HepG2 (cell line): Measurements from ENCODE around the gene TRMU. TPM values are rescaled to one million over a fixed set of nuclear protein-coding genes. Genes with fewer than 3 reads are reported as not detected.
A peak's percentile ranks its signal among the peaks of the same experiment; 100 is the strongest.

Experiments
- CCDC6 ChIP-seq: sonication (generic); formaldehyde crosslinking; IDR thresholded peaks from 2 replicates; pipeline ENCODE4 v1.8.1; 2022; ENCODE audit warnings: mild to moderate bottlenecking, missing genetic modification reagents, moderate library complexity
- CTCF ChIP-seq: sonication (generic); formaldehyde crosslinking; IDR thresholded peaks from 2 replicates; pipeline ENCODE4 v1.5.0; 2020; ENCODE audit warnings: mild to moderate bottlenecking, missing genetic modification reagents, moderate library complexity
- HNF1A ChIP-seq, 2 experiments: sonication (generic) in 1 of 2; formaldehyde crosslinking in 1 of 2; IDR thresholded peaks; 2 replicates each; pipeline versions ENCODE4 v1.4.0 to v1.6.1; 2016 to 2020; ENCODE audit warnings: borderline replicate concordance in 1 of 2, low read depth in 1 of 2, mild to moderate bottlenecking in 1 of 2, missing genetic modification reagents in 1 of 2
- JDP2 ChIP-seq: sonication (generic); formaldehyde crosslinking; IDR thresholded peaks from 2 replicates; pipeline ENCODE4 v1.8.1; 2022; ENCODE audit warnings: missing genetic modification reagents, borderline replicate concordance
- THAP11 ChIP-seq: IDR thresholded peaks from 2 replicates; pipeline ENCODE4 v1.6.1; 2016; ENCODE audit warnings: missing biosample characterization, missing genetic modification reagents
- YEATS2 ChIP-seq: sonication (generic); formaldehyde crosslinking; IDR thresholded peaks from 2 replicates; pipeline ENCODE4 v1.4.0; 2020; ENCODE audit warnings: missing genetic modification reagents, borderline replicate concordance
- ZBTB7A ChIP-seq: sonication (generic); formaldehyde crosslinking; IDR thresholded peaks from 2 replicates; pipeline ENCODE4 v1.8.0; 2022; ENCODE audit warnings: mild to moderate bottlenecking, missing genetic modification reagents
- ZMYM4 ChIP-seq: sonication (generic); formaldehyde crosslinking; IDR thresholded peaks from 2 replicates; pipeline ENCODE4 v1.8.1; 2023; ENCODE audit warnings: mild to moderate bottlenecking, missing genetic modification reagents
- ZNF142 ChIP-seq: sonication (generic); formaldehyde crosslinking; IDR thresholded peaks from 2 replicates; pipeline ENCODE4 v1.4.0; 2020; ENCODE audit warnings: missing genetic modification reagents
- ZNF17 ChIP-seq: sonication (generic); formaldehyde crosslinking; IDR thresholded peaks from 2 replicates; pipeline ENCODE4 v1.5.0; 2020; ENCODE audit warnings: mild to moderate bottlenecking, missing genetic modification reagents
- ZNF441 ChIP-seq: sonication (generic); formaldehyde crosslinking; IDR thresholded peaks from 2 replicates; pipeline ENCODE4 v1.7.0; 2021; ENCODE audit warnings: missing genetic modification reagents, borderline replicate concordance
- ZNF558 ChIP-seq: sonication (generic); formaldehyde crosslinking; IDR thresholded peaks from 2 replicates; pipeline ENCODE4 v1.9.0; 2022; ENCODE audit warnings: mild to moderate bottlenecking, missing genetic modification reagents, borderline replicate concordance
- ZNF616 ChIP-seq: sonication (generic); formaldehyde crosslinking; IDR thresholded peaks from 2 replicates; pipeline ENCODE4 v1.5.0; 2020; ENCODE audit warnings: low read depth, mild to moderate bottlenecking, missing genetic modification reagents
- ZNF619 ChIP-seq: sonication (generic); formaldehyde crosslinking; IDR thresholded peaks from 2 replicates; pipeline ENCODE4 v1.4.0; 2020; ENCODE audit warnings: mild to moderate bottlenecking, missing genetic modification reagents
- ZNF816 ChIP-seq: sonication (generic); formaldehyde crosslinking; IDR thresholded peaks from 2 replicates; pipeline ENCODE4 v1.8.0; 2022; ENCODE audit warnings: missing genetic modification reagents, mild to moderate bottlenecking, borderline replicate concordance
- ZNF879 ChIP-seq: sonication (generic); formaldehyde crosslinking; IDR thresholded peaks from 2 replicates; pipeline ENCODE4 v1.8.1; 2023; ENCODE audit warnings: missing genetic modification reagents
- polyA plus RNA-seq, 8 experiments: library from polyadenylated mRNA; depleted of rRNA in 3 of 8; stranded (reverse) in 7 of 8; unstranded in 1 of 8; fragments of >200 nt; fragmentation: Illumina TruSeq in 4 of 8; extraction: Trizol in 4 of 8; gene quantifications; 2 replicates each; pipeline versions ENCODE4 v1.2.1 to v1.2.3, GENCODE V29; 2011 to 2016; ENCODE audit warnings: low read depth in 4 of 8, missing spikeins in 1 of 8, mixed read lengths in 1 of 8; ENCODE audit not compliant: insufficient read depth in 1 of 8
- total RNA-seq, 5 experiments: library from RNA; depleted of rRNA; stranded (reverse); fragments of >200 nt; fragmentation: Illumina TruSeq; extraction: Trizol; gene quantifications; 2 replicates each; pipeline ENCODE4 v1.2.3, GENCODE V29; 2016; ENCODE audit warnings: low read depth in 1 of 5

The TRMU gene
- total and polyA plus RNA-seq, 2 of the 13 experiments (the other 11 are each of a cell fraction or from before 2014, with no cell fraction given): 31.0 to 50.2 TPM

- TF ChIP-seq ZNF142 (peak; percentile 54), ZBTB7A (peak; percentile 42; the same call in 1 of the 2 replicates), ZNF879 (no peak), ZNF17 (no peak), JDP2 (CRISPR knock-in tag) (peak; percentile 94), ZMYM4 (CRISPR knock-in tag) (peak; percentile 76), CCDC6 (CRISPR knock-in tag) (peak; percentile 100), ZNF619 (0 out of 2 replicates have a peak, but pooled peaks have one; percentile 46), THAP11 (peak; percentile 98), ZNF558 (CRISPR knock-in tag) (peak; percentile 75; the same call in 1 of the 2 replicates), CTCF (peak; percentile 84), HNF1A (IDR thresholded peaks at IDR 0.05; ENCODE audit: low read depth) (no peak), HNF1A (CRISPR knock-in tag; IDR thresholded peaks at IDR 0.05; ENCODE audit: borderline replicate concordance) (0 out of 2 replicates have a peak, but pooled peaks have one; percentile 11), ZNF816 (no peak; the same call in 1 of the 2 replicates), YEATS2 (peak; percentile 44), ZNF616 (no peak), ZNF441 (peak; percentile 67)
Measured at GRCh38 chr22:46296257-46297150, 39.0 kb upstream of the TRMU start, which contains the start of gene GTSE1 (continued).
